GM13977 (cell line): ENCODE data around the gene RAB7B.

Experiments used
- DNase-seq: peaks from one replicate; pipeline ENCODE4 v3.0.0; 2012; ENCODE audit warnings: low spot score
- CTCF ChIP-seq: IDR thresholded peaks from 2 replicates; pipeline ENCODE4 v1.5.1; 2012; ENCODE audit warnings: mild to moderate bottlenecking, control low read depth; ENCODE audit not compliant: insufficient read depth; ENCODE audit errors: extremely low read depth, missing control alignments
- in situ Hi-C: fragments of 300-500 bp; cut with MboI; formaldehyde crosslinking; loops from one replicate; pipeline ENCODE4 v1.12.0; 2022; ENCODE audit warnings: low sequenced_read_pairs, low pct_unique_long_range_greater_than_20kb, mixed read lengths, inconsistent platforms; ENCODE audit not compliant: unreplicated experiment

The RAB7B gene

DNA sequence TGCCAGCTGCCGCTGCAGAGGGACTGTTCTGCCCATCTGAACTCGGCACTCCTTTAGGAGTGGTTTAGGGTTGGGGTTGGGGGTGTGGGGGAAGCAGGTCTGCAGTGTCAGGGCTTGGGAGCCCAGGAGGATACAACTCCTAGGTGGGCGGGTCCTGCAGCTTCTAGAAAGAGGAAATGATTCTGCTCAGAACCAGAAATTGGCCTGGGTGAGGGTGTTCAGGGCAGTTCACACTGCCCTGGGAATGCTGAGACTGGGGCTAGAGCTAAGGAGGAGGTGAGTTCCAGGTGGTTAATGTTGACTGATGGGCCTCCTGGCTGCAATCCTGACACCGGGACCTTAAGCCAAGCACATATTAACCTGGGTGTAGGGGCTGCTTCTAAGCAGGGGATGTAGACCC is 55.2 kb downstream of the RAB7B start:
- no peak for DNase-seq
- in situ Hi-C loops = no loop called here
- no peak for TF ChIP-seq CTCF

DNA sequence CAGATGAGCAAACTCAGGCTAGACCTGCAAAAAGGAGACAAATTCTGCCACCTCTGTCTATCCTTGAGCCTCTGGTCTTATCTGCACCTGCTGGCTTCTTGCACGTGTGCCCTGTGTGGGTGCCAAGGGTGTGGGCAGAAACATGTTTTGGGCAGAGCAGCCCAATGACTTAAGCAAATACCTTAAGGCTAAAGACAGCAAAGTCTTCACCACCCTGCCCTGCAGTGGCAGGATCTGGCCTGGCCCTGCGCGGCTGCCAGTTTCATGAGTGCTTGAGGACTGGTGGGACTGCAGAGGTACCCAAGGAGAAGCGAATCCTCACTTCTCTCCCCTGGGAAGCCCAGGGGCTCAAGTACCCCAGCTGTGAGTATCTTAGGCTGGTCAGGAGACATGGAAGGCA is 56.2 kb downstream of the RAB7B start:
- DNase-seq = no peak
- in situ Hi-C loops = no loop called here
- no peak for TF ChIP-seq CTCF

GRCh38 chr1:205945069-205945468 is 58.1 kb downstream of the RAB7B start:
- DNase-seq = no peak
- in situ Hi-C loops = no loop called here
- TF ChIP-seq CTCF = no peak

GRCh38 chr1:205944525-205944924 is 58.7 kb downstream of the RAB7B start:
- in situ Hi-C loops = no loop called here
- no peak for TF ChIP-seq CTCF
- DNase-seq = no peak

- in situ Hi-C loops = no loop called here
- no peak for DNase-seq
- TF ChIP-seq CTCF = no peak
These were observed 60.0 kb downstream of the RAB7B start, which contains the start of gene SLC26A9 for GRCh38 chr1:205943245-205943644. Gene SLC26A9, minus strand, starts transcription at chr1:205943456. Its CDS starts 7,636 bp downstream, at chr1:205935820.

DNA sequence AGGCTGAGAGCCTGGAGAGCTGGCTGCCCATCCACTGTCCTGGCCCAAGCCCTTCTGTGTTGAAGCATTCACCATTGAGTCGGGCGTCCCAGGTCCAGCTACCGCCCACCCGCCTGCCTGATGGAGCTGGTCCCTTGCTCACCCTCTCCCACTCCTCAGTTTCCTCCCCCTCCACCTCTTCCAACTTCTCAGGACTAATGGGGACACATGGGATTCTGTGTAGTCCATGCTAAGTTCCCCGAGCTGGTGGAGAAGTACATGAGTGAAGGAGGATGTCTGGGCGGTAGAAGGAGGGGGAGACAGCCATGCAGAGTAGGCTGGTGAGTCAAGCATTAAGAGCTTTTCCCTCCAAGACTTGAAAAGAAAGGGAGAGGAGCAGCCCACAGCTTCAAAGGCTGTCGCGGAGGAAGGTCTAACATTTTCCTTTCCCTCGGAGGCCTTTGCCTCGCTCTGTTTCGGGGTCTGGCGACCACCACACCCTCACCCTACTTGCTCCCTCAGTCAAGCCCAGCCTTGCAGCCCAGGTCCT is 60.5 kb downstream of the RAB7B start:
- in situ Hi-C loops = no loop called here
- DNase-seq = no peak
- TF ChIP-seq CTCF = no peak

- TF ChIP-seq CTCF = no peak
- no peak for DNase-seq
- in situ Hi-C loops = no loop called here
These were observed 62.5 kb downstream of the RAB7B start for GRCh38 chr1:205940710-205941109.
